ENCODE data around the gene PTPN11.

GRCh38 chr12:112408621-112409020, 10.1 kb upstream of the PTPN11 start:
- TF ChIP-seq YY1 (IDR thresholded peaks at IDR 0.05; ENCODE audit: insufficient read depth, insufficient read length) = no peak
- TF ChIP-seq ZNF274 (IDR thresholded peaks at IDR 0.05; ENCODE audit: low read depth, low read length) = no peak

All from NT2/D1 (cell line).